Heart left ventricle (tissue), 13 donors: ENCODE results near the gene LAPTM5.

Experiments used
- CTCF ChIP-seq, 12 donors: fragments of 200-600 bp; sonication (generic) in 4 of 12; IDR thresholded peaks; one replicate each; pipeline versions ENCODE4 v1.5.0 to v1.8.0; 2018 to 2022; ENCODE audit warnings: antibody characterized with exemption in 12 of 12, mild to moderate bottlenecking in 5 of 12
- POLR2A ChIP-seq, 2 donors: fragments of 450-650 bp; IDR thresholded peaks; one replicate each; pipeline ENCODE4 v1.6.1; 2017; ENCODE audit warnings: antibody characterized with exemption in 2 of 2, mild to moderate bottlenecking in 2 of 2, moderate library complexity in 2 of 2
- donor health status: ischemic (EF 13 %, LVEDD 7.1; RV severe dilation, severe dysfunction).
- donor health status: DM: no; HTN: yes; CAD: no.
- donor health status: DM: no; HTN: no; CAD: no.
- donor health status: ischemic (EF 25% LVEDD 6.9; RV normal size, moderate dysfunction).
- donor health status: ischemic (EF 25% LVEDD 5.7; RV mildly dilated, moderate dysfunction).
- donor health status: ischemic (EF 35%, LVEDD 5.7; RV mildly dilated, moderate dysfunction).
- donor health status: nonischemic (EF 11% LVEDD 7.7; RV severe dilation, severe dysfunction).
- donor health status: DM: yes; HTN: yes; CAD: no.
- donor health status: PGD.
- donor health status: ischemic (EF 29% LVEDD 5.4; RV normal size, mild dysfunction).
- donor health status: nonischemic (EF 23%, LVEDD 6.1; RV moderate dilation, normal function).

GRCh38 chr1:30744060-30744756 is 13.4 kb downstream of the LAPTM5 start:
- no peak for TF ChIP-seq POLR2A (IDR thresholded peaks at IDR 0.05)
- TF ChIP-seq CTCF (IDR thresholded peaks at IDR 0.05), result no peak
